ENCODE results near the gene DAAM1. TPM values are rescaled to one million over a fixed set of nuclear protein-coding genes. Genes with fewer than 3 reads are reported as not detected.

Gene DAAM1
- polyA plus RNA-seq, 3 donors, result 3.2 to 6.3 (median 4.4) TPM

GRCh38 chr14:59310633-59311032 is 122.2 kb downstream of the DAAM1 start:
- Mint-ChIP-seq H3K27me3 (ENCODE audit: low read depth in 3 of 3) (no peaks in the 10 kb centered on the region), H3K36me3 (no peaks in the 10 kb centered on the region), H3K4me3 (no peak overlapping the region), H3K27ac (no peak overlapping the region), H3K9me3 (no peaks in the 10 kb centered on the region), H3K4me1 (no peaks in the 10 kb centered on the region)
- no peak overlapping the region for H3K9ac ChIP-seq (ENCODE audit: insufficient read depth, low read length, poor library complexity, severe bottlenecking)
- no peak for TF ChIP-seq CTCF (IDR thresholded peaks at IDR 0.05)
- WGBS (ENCODE audit: insufficient coverage), result no CpG with 5 or more reads among the region's 3 CpGs
- no peaks in the 10 kb centered on the region for H3K27me3 ChIP-seq (ENCODE audit: control insufficient read depth in 2 of 2, insufficient read depth in 2 of 2, low read length in 2 of 2)
- H2AFZ ChIP-seq (ENCODE audit: insufficient read depth, low read depth, low read length, poor library complexity, severe bottlenecking), result no peak overlapping the region
- H3K36me3 ChIP-seq (replicated peaks in 1 of 2; ENCODE audit: control insufficient read depth in 1 of 2, insufficient read depth in 2 of 2, low read length in 2 of 2), result no peaks in the 10 kb centered on the region
- H3K4me1 ChIP-seq (ENCODE audit: control insufficient read depth in 1 of 2, insufficient read depth in 2 of 2, low read length in 2 of 2), result no peaks in the 10 kb centered on the region
- no peak overlapping the region for H3K27ac ChIP-seq (ENCODE audit: low read depth in 1 of 2, low read length in 2 of 2)
- H3K9me3 ChIP-seq (replicated peaks in 1 of 2; ENCODE audit: control insufficient read depth in 1 of 2, insufficient read depth in 1 of 2, low read length in 2 of 2), result no peaks in the 10 kb centered on the region
- H3K4me3 ChIP-seq (replicated peaks in 1 of 3; ENCODE audit: low read depth in 2 of 3, low read length in 3 of 3), result no peak overlapping the region
- no peaks in the 10 kb centered on the region for H3K79me2 ChIP-seq (ENCODE audit: insufficient read depth, low read length)
- no peaks in the 10 kb centered on the region for H4K20me1 ChIP-seq (ENCODE audit: insufficient read depth, low read length)
- no peak overlapping the region for H3K4me2 ChIP-seq (replicated peaks; ENCODE audit: extremely low read depth, low read length, poor library complexity, severe bottlenecking)
- DNase-seq, result no peak
- intact Hi-C loops (cut with micrococcal nuclease), result no loop called here

- TF ChIP-seq CTCF (IDR thresholded peaks at IDR 0.05), result no peak
- Histone ChIP-seq H3K9me3 (replicated peaks in 1 of 2; ENCODE audit: control insufficient read depth in 1 of 2, insufficient read depth in 1 of 2, low read length in 2 of 2) (no peaks in the 10 kb centered on the region), H4K20me1 (ENCODE audit: insufficient read depth, low read length) (no peaks in the 10 kb centered on the region), H2AFZ (ENCODE audit: insufficient read depth, low read depth, low read length, poor library complexity, severe bottlenecking) (no peak overlapping the region), H3K9ac (ENCODE audit: insufficient read depth, low read length, poor library complexity, severe bottlenecking) (no peak overlapping the region), H3K36me3 (replicated peaks in 1 of 2; ENCODE audit: control insufficient read depth in 1 of 2, insufficient read depth in 2 of 2, low read length in 2 of 2) (no peaks in the 10 kb centered on the region), H3K4me2 (replicated peaks; ENCODE audit: extremely low read depth, low read length, poor library complexity, severe bottlenecking) (no peak overlapping the region), H3K4me3 (replicated peaks in 1 of 3; ENCODE audit: low read depth in 2 of 3, low read length in 3 of 3) (no peak overlapping the region), H3K4me1 (ENCODE audit: control insufficient read depth in 1 of 2, insufficient read depth in 2 of 2, low read length in 2 of 2) (peaks cover 6 to 10% of the 10 kb centered on the region in 2 donors), H3K27ac (ENCODE audit: low read depth in 1 of 2, low read length in 2 of 2) (no peak overlapping the region), H3K27me3 (ENCODE audit: control insufficient read depth in 2 of 2, insufficient read depth in 2 of 2, low read length in 2 of 2) (no peaks in the 10 kb centered on the region), H3K79me2 (ENCODE audit: insufficient read depth, low read length) (no peaks in the 10 kb centered on the region)
- H3K4me1 Mint-ChIP-seq, result peaks cover 10% of the 10 kb centered on the region
- H3K27me3 Mint-ChIP-seq (ENCODE audit: low read depth in 3 of 3), result no peaks in the 10 kb centered on the region
- intact Hi-C loops (cut with micrococcal nuclease), result no loop called here
- WGBS (ENCODE audit: insufficient coverage), result no CpG with 5 or more reads among the region's 3 CpGs
- H3K36me3 Mint-ChIP-seq, result no peaks in the 10 kb centered on the region
- H3K9me3 Mint-ChIP-seq, result no peaks in the 10 kb centered on the region
- no peak overlapping the region for H3K4me3 Mint-ChIP-seq
- H3K27ac Mint-ChIP-seq, result no peak overlapping the region
- no peak for DNase-seq
Measured at GRCh38 chr14:59311723-59312122, 123.3 kb downstream of the DAAM1 start.
